Tibial nerve (tissue), 4 donors: ENCODE measurements around the gene TFEC. TPM values are rescaled to one million over a fixed set of nuclear protein-coding genes. Genes with fewer than 3 reads are reported as not detected.
"Not testable (repeated sequence)": the region's sequence is repeated elsewhere in the genome, so short reads cannot be mapped to it uniquely, and the experiment has no call there.

Experiments used
- DNase-seq, 2 donors: peaks; one replicate each; pipeline ENCODE4 v3.0.0-alpha.2; 2019; ENCODE audit warnings: low spot score in 2 of 2
- H3K27ac ChIP-seq, 4 donors: fragments of 200-600 bp; sonication (generic) in 3 of 4; one replicate each; pipeline ENCODE4 v1.5.1; 2017 to 2019; ENCODE audit warnings: mild to moderate bottlenecking in 1 of 4
- H3K27me3 ChIP-seq, 2 donors: fragments of 200-600 bp; sonication (generic) in 1 of 2; one replicate each; pipeline versions ENCODE4 v1.5.1 to v1.6.0; 2017 to 2019
- H3K36me3 ChIP-seq, 3 donors: fragments of 200-600 bp; sonication (generic); one replicate each; pipeline ENCODE4 v1.5.1; 2018 to 2019
- H3K4me1 ChIP-seq, 4 donors: fragments of 200-600 bp; sonication (generic) in 3 of 4; one replicate each; pipeline ENCODE4 v1.5.1; 2017 to 2019
- H3K4me3 ChIP-seq, 4 donors: fragments of 200-600 bp; sonication (generic) in 3 of 4; one replicate each; pipeline ENCODE4 v1.5.1; 2017 to 2019; ENCODE audit warnings: mild to moderate bottlenecking in 1 of 4, moderate library complexity in 1 of 4
- H3K9me3 ChIP-seq, 4 donors: fragments of 200-600 bp; sonication (generic) in 3 of 4; one replicate each; pipeline ENCODE4 v1.5.1; 2017 to 2019
- EP300 ChIP-seq, 2 donors: sonication (generic); formaldehyde crosslinking; IDR thresholded peaks; one replicate each; pipeline ENCODE4 v1.6.1; 2017; ENCODE audit warnings: antibody characterized with exemption in 2 of 2, mild to moderate bottlenecking in 1 of 2
- POLR2A ChIP-seq, 2 donors: fragments of 450-650 bp; IDR thresholded peaks; one replicate each; pipeline ENCODE4 v1.6.1; 2017; ENCODE audit warnings: antibody characterized with exemption in 2 of 2, mild to moderate bottlenecking in 2 of 2, moderate library complexity in 2 of 2
- WGBS, 2 donors: methylation state at CpG; one replicate each; pipeline ENCODE4 v1.1.5; 2018; 5-methylcytosine and 5-hydroxymethylcytosine counted together
- total RNA-seq, 4 donors: library from RNA; depleted of rRNA; stranded (reverse); fragments of >200 nt; gene quantifications; one replicate each; pipeline ENCODE4 v1.1.0, GENCODE V29; 2016
- TF ChIP-seq, protein P1 (sequence below), 5 experiments: fragments of 200-600 bp in 3 of 5; fragments of 450-650 bp in 2 of 5; sonication (generic) in 3 of 5; IDR thresholded peaks; one replicate each; pipeline ENCODE4 v1.5.1; 2016 to 2019; ENCODE audit warnings: antibody characterized with exemption in 5 of 5, mild to moderate bottlenecking in 3 of 5, moderate library complexity in 2 of 5

Gene TFEC
- total RNA-seq, 4 donors from 2014 or later: 2.6 to 9.9 (median 4.1) TPM

DNA sequence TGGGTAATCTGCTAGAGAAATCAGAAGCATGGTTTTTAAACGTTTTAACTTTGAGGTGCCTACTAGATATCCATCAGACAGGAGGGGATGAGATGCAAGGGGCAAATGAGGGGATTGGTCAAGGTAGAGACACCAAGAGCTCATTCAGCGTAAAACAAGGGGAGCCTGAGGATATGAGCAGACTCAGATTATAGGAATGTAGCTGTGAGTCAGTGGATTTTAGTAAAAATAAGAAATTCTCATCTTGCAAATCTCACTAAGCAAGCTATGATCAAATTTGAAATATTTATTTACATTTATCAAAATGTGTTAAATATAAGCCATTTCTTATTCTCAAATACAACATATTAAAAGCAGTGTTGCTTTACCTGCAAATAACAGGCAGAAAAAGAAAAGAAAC lies 21.4 kb upstream of the TFEC start:
- H3K27me3 ChIP-seq: no peaks in the 10 kb centered on the region
- H3K27ac ChIP-seq: no peak overlapping the region
- H3K36me3 ChIP-seq: no peaks in the 10 kb centered on the region
- TF ChIP-seq, protein P1, sequence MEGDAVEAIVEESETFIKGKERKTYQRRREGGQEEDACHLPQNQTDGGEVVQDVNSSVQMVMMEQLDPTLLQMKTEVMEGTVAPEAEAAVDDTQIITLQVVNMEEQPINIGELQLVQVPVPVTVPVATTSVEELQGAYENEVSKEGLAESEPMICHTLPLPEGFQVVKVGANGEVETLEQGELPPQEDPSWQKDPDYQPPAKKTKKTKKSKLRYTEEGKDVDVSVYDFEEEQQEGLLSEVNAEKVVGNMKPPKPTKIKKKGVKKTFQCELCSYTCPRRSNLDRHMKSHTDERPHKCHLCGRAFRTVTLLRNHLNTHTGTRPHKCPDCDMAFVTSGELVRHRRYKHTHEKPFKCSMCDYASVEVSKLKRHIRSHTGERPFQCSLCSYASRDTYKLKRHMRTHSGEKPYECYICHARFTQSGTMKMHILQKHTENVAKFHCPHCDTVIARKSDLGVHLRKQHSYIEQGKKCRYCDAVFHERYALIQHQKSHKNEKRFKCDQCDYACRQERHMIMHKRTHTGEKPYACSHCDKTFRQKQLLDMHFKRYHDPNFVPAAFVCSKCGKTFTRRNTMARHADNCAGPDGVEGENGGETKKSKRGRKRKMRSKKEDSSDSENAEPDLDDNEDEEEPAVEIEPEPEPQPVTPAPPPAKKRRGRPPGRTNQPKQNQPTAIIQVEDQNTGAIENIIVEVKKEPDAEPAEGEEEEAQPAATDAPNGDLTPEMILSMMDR (IDR thresholded peaks at IDR 0.05): no peak
- TF ChIP-seq POLR2A (IDR thresholded peaks at IDR 0.05): no peak
- TF ChIP-seq EP300 (IDR thresholded peaks at IDR 0.05): no peak
- DNase-seq: no peak
- 63 to 65% methylated on average over 2 of the region's 2 CpGs for WGBS, 2 donors
- peaks cover 0 to 2% (median 0%) of the 10 kb centered on the region in 4 donors for H3K9me3 ChIP-seq
- no peak overlapping the region for H3K4me3 ChIP-seq
- no peaks in the 10 kb centered on the region for H3K4me1 ChIP-seq

- not testable (repeated sequence) for H3K27ac ChIP-seq, H3K9me3 ChIP-seq, H3K4me1 ChIP-seq, H3K36me3 ChIP-seq, H3K4me3 ChIP-seq, H3K27me3 ChIP-seq, DNase-seq
- 96 to 97% methylated on average over 6 of the region's 6 CpGs for WGBS, 2 donors
Measured at GRCh38 chr7:116047261-116047660, 16.7 kb upstream of the TFEC start.

- no peaks in the 10 kb centered on the region for H3K27me3 ChIP-seq
- no peak overlapping the region for H3K27ac ChIP-seq
- no peak for DNase-seq
- TF ChIP-seq EP300 (IDR thresholded peaks at IDR 0.05) (no peak), POLR2A (IDR thresholded peaks at IDR 0.05) (no peak)
- TF ChIP-seq, protein P1 (IDR thresholded peaks at IDR 0.05): no peak
- H3K9me3 ChIP-seq: peaks cover 0 to 4% (median 0%) of the 10 kb centered on the region in 4 donors
- H3K4me3 ChIP-seq: no peak overlapping the region
- H3K36me3 ChIP-seq: no peaks in the 10 kb centered on the region
- whole genome bisulfite sequencing, 2 donors: 90 to 95% methylated on average over 6 of the region's 6 CpGs
- H3K4me1 ChIP-seq: no peaks in the 10 kb centered on the region
Measured at GRCh38 chr7:116045532-116045931, 15.0 kb upstream of the TFEC start.

- no peaks in the 10 kb centered on the region for H3K9me3 ChIP-seq
- no peaks in the 10 kb centered on the region for H3K4me1 ChIP-seq
- no peak overlapping the region for H3K4me3 ChIP-seq
- TF ChIP-seq EP300 (IDR thresholded peaks at IDR 0.05) (no peak), POLR2A (IDR thresholded peaks at IDR 0.05) (no peak)
- TF ChIP-seq, protein P1 (IDR thresholded peaks at IDR 0.05): no peak
- no peak overlapping the region for H3K27ac ChIP-seq
- no peaks in the 10 kb centered on the region for H3K27me3 ChIP-seq
- 73 to 78% methylated on average over 4 of the region's 4 CpGs for WGBS, 2 donors
- H3K36me3 ChIP-seq: no peaks in the 10 kb centered on the region
- DNase-seq: no peak
Measured at GRCh38 chr7:116041615-116042014, 11.1 kb upstream of the TFEC start.

DNA sequence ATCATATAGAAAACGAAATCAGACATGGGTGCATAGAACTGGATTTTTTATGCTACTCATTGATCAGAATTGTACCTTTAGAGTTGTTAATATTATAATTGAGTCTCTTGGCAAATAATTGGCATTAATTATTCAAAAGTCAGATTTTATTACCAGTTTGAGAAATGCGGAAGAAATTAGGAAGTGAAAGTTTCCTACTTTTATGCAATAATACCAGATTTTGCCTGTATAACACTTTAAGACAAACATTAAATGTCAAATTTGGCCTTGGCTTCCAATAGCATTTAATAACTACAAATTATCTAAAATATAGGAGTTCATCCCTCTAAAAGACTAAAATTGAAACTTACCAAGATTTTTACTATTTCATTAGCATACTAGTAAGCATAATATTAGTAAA lies 6.8 kb upstream of the TFEC start:
- WGBS, 2 donors: 89 to 94% methylated on average over 2 of the region's 2 CpGs
- no peaks in the 10 kb centered on the region for H3K36me3 ChIP-seq
- no peak for TF ChIP-seq EP300 (IDR thresholded peaks at IDR 0.05)
- no peak for DNase-seq
- no peaks in the 10 kb centered on the region for H3K27me3 ChIP-seq
- no peaks in the 10 kb centered on the region for H3K9me3 ChIP-seq
- H3K27ac ChIP-seq: no peak overlapping the region
- no peaks in the 10 kb centered on the region for H3K4me1 ChIP-seq
- no peak overlapping the region for H3K4me3 ChIP-seq

DNA sequence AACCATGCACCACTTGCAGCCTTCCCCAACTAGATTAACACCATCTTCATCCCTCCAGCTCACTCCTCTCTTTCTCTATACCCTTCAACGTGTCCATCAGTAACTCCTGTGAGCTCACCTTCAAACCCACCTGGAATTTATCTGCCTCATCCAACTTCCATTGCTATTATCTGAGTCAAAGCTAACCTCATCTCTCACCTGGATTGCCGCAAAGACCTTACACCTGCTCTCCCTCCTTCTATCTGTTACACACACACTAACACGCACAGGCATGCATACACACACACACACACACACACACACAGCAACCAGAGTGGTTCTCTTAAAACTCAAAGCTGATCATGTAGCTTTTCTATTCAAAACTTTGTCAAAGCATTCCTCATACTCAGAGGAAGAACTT lies 3.8 kb upstream of the TFEC start:
- no peak for DNase-seq
- WGBS, 2 donors: 89 to 91% methylated on average over 3 of the region's 3 CpGs
- no peaks in the 10 kb centered on the region for H3K4me1 ChIP-seq

More for the DNA sequence above, 3.8 kb upstream of the TFEC start:
- Histone ChIP-seq H3K4me3 (no peak overlapping the region), H3K36me3 (no peaks in the 10 kb centered on the region), H3K9me3 (no peaks in the 10 kb centered on the region), H3K27ac (no peak overlapping the region), H3K27me3 (no peaks in the 10 kb centered on the region)
- TF ChIP-seq, protein P1 (IDR thresholded peaks at IDR 0.05): no peak
- TF ChIP-seq EP300 (IDR thresholded peaks at IDR 0.05) (no peak), POLR2A (IDR thresholded peaks at IDR 0.05) (no peak)
